T-helper 1 cell treated with Interleukin-12 subunit alpha and Interleukin-12 subunit beta and Interleukin-4 antibody, amounts not matched to agents 30 μg/mL and 1 μg/mL, for 36 hours (primary cell): Measurements from ENCODE around the gene FBN3.

Experiments used
- H3K27ac Mint-ChIP-seq: one replicate; pipeline ENCODE4 v1.8.0; 2021; ENCODE audit warnings: mild to moderate bottlenecking, mixed read lengths
- H3K27me3 Mint-ChIP-seq: one replicate; pipeline ENCODE4 v1.8.0; 2021; ENCODE audit warnings: low read depth, mixed read lengths
- H3K36me3 Mint-ChIP-seq: one replicate; pipeline ENCODE4 v1.8.0; 2021; ENCODE audit warnings: low read depth, mixed read lengths
- H3K4me1 Mint-ChIP-seq: one replicate; pipeline ENCODE4 v1.8.0; 2021; ENCODE audit warnings: low read depth, mixed read lengths
- H3K4me3 Mint-ChIP-seq: one replicate; pipeline ENCODE4 v1.8.0; 2021; ENCODE audit warnings: mild to moderate bottlenecking, moderate library complexity, mixed read lengths
- H3K9me3 Mint-ChIP-seq: one replicate; pipeline ENCODE4 v1.8.0; 2021; ENCODE audit warnings: mixed read lengths

The FBN3 gene

GRCh38 chr19:8097198-8097597, 52.2 kb downstream of the FBN3 start:
- Mint-ChIP-seq H3K27me3 (peaks cover 4% of the 10 kb centered on the region), H3K4me3 (no peak overlapping the region), H3K27ac (no peak overlapping the region), H3K4me1 (no peaks in the 10 kb centered on the region), H3K36me3 (no peaks in the 10 kb centered on the region), H3K9me3 (peaks cover 40% of the 10 kb centered on the region)

- no peaks in the 10 kb centered on the region for H3K4me1 Mint-ChIP-seq
- no peak overlapping the region for H3K4me3 Mint-ChIP-seq
- no peaks in the 10 kb centered on the region for H3K36me3 Mint-ChIP-seq
- H3K27ac Mint-ChIP-seq = no peak overlapping the region
- peaks cover 4% of the 10 kb centered on the region for H3K27me3 Mint-ChIP-seq
- H3K9me3 Mint-ChIP-seq = peaks cover 40% of the 10 kb centered on the region
These were observed 53.3 kb downstream of the FBN3 start for GRCh38 chr19:8096071-8096470.

DNA sequence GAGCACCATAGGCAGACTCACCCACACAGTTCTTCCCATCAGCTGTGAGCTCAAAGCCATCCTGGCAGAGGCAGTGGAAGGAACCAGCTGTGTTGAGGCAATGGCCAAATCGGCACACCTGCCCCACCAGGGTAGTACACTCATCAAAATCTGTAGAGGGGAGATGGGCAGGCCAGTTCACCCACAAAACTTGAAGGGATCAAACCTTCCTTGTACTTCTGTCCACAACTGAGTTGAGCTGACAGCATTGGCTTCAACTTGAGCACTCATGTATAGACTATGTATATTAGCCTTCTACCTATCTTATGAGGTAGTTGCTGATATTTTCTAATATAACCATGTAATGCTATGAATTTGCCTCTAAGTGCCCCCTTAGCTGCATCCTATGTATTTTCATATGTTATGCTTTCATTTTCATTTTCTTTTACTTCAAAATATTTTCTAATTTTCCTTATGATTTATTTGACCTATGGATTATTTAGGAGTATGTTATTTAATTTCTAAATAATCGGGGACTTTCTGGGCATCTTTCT, 54.0 kb downstream of the FBN3 start:
- no peak overlapping the region for H3K27ac Mint-ChIP-seq
- no peaks in the 10 kb centered on the region for H3K4me1 Mint-ChIP-seq
- H3K27me3 Mint-ChIP-seq = peaks cover 4% of the 10 kb centered on the region
- peaks cover 40% of the 10 kb centered on the region for H3K9me3 Mint-ChIP-seq
- H3K4me3 Mint-ChIP-seq = no peak overlapping the region
- no peaks in the 10 kb centered on the region for H3K36me3 Mint-ChIP-seq

GRCh38 chr19:8094336-8094735, 55.1 kb downstream of the FBN3 start:
- Mint-ChIP-seq H3K4me1 (no peaks in the 10 kb centered on the region), H3K36me3 (no peaks in the 10 kb centered on the region), H3K27me3 (peaks cover 4% of the 10 kb centered on the region), H3K9me3 (peaks cover 40% of the 10 kb centered on the region), H3K27ac (no peak overlapping the region), H3K4me3 (no peak overlapping the region)

- no peak overlapping the region for H3K4me3 Mint-ChIP-seq
- no peaks in the 10 kb centered on the region for H3K4me1 Mint-ChIP-seq
- H3K36me3 Mint-ChIP-seq = no peaks in the 10 kb centered on the region
- peaks cover 40% of the 10 kb centered on the region for H3K9me3 Mint-ChIP-seq
- no peak overlapping the region for H3K27ac Mint-ChIP-seq
- H3K27me3 Mint-ChIP-seq = peaks cover 4% of the 10 kb centered on the region
These were observed 55.7 kb downstream of the FBN3 start for GRCh38 chr19:8093740-8094139.

DNA sequence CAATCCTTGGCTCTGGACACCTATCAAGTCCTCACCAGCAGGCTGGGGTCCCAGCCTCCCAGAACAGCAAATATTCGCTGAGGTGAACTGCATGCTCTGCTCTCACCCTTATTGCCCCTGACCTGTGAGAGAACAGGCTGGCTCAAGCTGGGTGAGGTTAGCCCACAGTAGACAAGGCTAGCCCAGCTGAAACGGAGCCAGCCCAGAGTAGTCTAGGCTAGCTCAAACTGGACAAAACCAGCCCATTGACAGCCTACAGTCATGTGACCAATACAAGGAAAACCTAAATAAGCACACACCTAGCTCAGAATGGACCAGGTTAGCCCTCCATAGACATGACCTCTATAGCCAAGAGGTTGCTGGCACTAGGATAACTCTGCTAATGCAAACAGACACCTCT, 58.4 kb downstream of the FBN3 start:
- H3K4me3 Mint-ChIP-seq = no peak overlapping the region
- no peaks in the 10 kb centered on the region for H3K36me3 Mint-ChIP-seq
- H3K27ac Mint-ChIP-seq = no peak overlapping the region
- H3K27me3 Mint-ChIP-seq = no peaks in the 10 kb centered on the region
- peaks cover 19% of the 10 kb centered on the region for H3K9me3 Mint-ChIP-seq
- no peaks in the 10 kb centered on the region for H3K4me1 Mint-ChIP-seq

DNA sequence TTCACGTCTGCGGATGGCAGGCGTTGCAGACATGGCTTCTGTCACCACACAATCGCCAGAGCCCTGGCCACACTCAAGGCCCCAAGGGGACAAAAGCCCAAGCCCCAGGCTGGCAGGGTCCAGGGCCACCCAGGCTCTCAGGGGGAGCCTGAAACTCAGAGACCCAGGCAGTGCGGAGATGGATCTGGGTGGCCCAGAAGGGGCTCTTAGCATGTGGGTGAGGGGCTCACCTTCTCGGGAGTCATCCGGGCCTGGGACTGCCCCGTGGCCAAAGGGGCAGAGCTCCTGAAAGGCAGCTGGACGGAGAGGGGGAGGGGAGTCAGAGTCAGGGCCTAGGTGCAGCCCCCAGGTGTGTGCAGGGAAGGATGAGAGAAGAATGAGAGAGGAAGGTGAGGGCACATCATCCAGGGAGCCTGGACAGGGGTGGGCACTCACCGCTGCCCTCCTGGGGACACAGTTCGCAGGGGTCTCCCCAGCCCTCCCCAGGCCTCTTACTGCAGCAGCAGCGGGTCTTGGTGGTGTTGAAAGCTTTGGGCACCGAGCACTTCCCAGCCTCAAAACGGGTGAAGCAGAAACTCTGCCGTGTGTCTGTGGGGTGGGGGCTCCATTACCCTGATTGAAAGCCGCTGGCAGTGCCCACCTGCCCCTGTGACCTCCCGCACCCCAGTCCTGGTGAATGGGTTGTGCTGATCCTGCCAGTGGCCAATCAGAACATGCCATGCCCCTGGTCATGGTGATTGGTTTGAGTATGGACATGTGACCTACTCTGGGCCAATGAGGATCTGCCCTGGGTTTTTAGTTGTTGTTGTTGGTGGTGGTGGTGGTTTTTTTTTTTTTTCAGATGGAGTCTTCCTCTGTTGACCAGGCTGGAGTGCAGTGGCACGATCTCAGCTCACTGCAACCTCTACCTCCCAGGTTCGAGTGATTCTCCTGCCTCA, 59.5 kb downstream of the FBN3 start:
- peaks cover 12% of the 10 kb centered on the region for H3K9me3 Mint-ChIP-seq
- H3K27me3 Mint-ChIP-seq = no peaks in the 10 kb centered on the region
- no peak overlapping the region for H3K27ac Mint-ChIP-seq
- no peaks in the 10 kb centered on the region for H3K4me1 Mint-ChIP-seq
- H3K36me3 Mint-ChIP-seq = no peaks in the 10 kb centered on the region
- H3K4me3 Mint-ChIP-seq = no peak overlapping the region

DNA sequence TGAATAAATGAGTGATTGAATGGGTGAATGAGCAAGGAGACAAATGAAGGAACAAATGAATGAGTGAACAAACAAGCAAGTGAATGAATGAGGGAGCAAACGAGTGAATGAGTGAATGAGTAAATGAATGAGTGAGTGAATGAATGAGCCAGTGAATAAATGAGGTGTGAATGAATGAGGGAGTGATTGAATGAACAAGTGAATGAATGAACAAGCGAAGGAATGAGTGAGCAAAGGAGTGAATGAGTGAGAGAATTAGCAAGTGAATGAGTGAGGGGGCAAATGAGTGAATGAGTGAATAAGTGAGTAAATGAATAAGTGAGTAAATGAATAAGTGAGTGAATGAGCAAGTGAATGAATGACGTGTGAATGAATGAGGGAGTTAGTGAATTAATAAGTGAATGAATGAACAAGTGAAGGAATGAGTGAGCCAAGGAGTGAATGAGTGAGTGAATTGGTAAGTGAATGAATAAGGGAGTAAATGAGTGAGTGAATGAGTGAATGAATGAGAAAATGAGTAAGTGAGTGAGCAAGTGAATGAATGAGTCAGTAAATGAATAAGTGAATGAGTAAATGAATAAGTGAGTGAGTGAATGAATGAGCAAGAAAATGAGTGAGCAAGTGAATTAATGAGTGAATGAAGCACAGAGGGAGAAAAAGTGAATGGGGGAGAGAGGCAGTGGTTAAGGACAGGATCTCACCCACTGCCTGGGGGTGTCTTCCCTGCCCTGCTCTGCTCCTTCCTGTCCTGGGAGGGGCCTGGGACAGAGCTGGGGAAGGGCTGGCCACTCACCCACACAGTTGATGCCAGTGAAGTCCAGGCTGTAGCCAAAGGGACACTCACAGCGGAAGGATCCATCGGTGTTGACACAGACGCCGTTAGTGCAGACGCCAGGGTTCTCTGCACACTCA, 60.4 kb downstream of the FBN3 start:
- H3K4me3 Mint-ChIP-seq = no peak overlapping the region
- no peaks in the 10 kb centered on the region for H3K4me1 Mint-ChIP-seq
- H3K9me3 Mint-ChIP-seq = peaks cover 6% of the 10 kb centered on the region
- H3K27me3 Mint-ChIP-seq = no peaks in the 10 kb centered on the region
- H3K27ac Mint-ChIP-seq = no peak overlapping the region
- no peaks in the 10 kb centered on the region for H3K36me3 Mint-ChIP-seq

- Mint-ChIP-seq H3K27ac (no peak overlapping the region), H3K4me1 (no peaks in the 10 kb centered on the region), H3K27me3 (no peaks in the 10 kb centered on the region), H3K9me3 (no peaks in the 10 kb centered on the region), H3K36me3 (no peaks in the 10 kb centered on the region), H3K4me3 (no peak overlapping the region)
These were observed 61.5 kb downstream of the FBN3 start for GRCh38 chr19:8087876-8088275.

GRCh38 chr19:8086849-8087248, 62.5 kb downstream of the FBN3 start:
- H3K4me3 Mint-ChIP-seq = no peak overlapping the region
- no peaks in the 10 kb centered on the region for H3K9me3 Mint-ChIP-seq

GRCh38 chr19:8085598-8086408, 63.6 kb downstream of the FBN3 start:
- H3K36me3 Mint-ChIP-seq = no peaks in the 10 kb centered on the region
- peaks cover 2% of the 10 kb centered on the region for H3K4me1 Mint-ChIP-seq
- H3K4me3 Mint-ChIP-seq = no peak overlapping the region
- H3K27me3 Mint-ChIP-seq = no peaks in the 10 kb centered on the region
- no peaks in the 10 kb centered on the region for H3K9me3 Mint-ChIP-seq
- no peak overlapping the region for H3K27ac Mint-ChIP-seq

More at GRCh38 chr19:8086849-8087248, 62.5 kb downstream of the FBN3 start:
- H3K27me3 Mint-ChIP-seq = no peaks in the 10 kb centered on the region
- H3K4me1 Mint-ChIP-seq = peaks cover 2% of the 10 kb centered on the region
- no peaks in the 10 kb centered on the region for H3K36me3 Mint-ChIP-seq
- H3K27ac Mint-ChIP-seq = no peak overlapping the region

DNA sequence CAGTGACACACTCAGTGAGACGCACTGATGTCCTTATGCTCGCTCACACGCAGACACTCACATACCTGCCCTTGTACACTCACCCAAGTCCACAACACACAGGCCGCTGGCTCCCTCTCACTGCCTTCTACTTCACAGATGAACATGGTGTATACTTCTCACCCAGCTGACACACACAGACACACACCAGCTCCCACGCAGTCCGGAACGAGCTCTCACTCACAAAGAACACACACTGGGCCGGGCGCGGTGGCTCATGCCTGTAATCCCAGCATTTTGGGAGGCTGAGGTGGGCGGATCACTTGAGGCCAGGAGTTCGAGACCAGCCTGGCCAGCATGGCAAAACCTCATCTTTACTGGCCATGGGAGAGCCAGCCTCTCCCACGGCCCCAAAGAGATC, 65.2 kb downstream of the FBN3 start:
- H3K4me1 Mint-ChIP-seq = peaks cover 2% of the 10 kb centered on the region
- H3K27ac Mint-ChIP-seq = no peak overlapping the region
- H3K36me3 Mint-ChIP-seq = no peaks in the 10 kb centered on the region
- no peak overlapping the region for H3K4me3 Mint-ChIP-seq
- H3K27me3 Mint-ChIP-seq = peaks cover 3% of the 10 kb centered on the region
- no peaks in the 10 kb centered on the region for H3K9me3 Mint-ChIP-seq

GRCh38 chr19:8083141-8083540, 66.3 kb downstream of the FBN3 start:
- H3K36me3 Mint-ChIP-seq = no peaks in the 10 kb centered on the region

More at GRCh38 chr19:8083141-8083540, 66.3 kb downstream of the FBN3 start:
- no peaks in the 10 kb centered on the region for H3K9me3 Mint-ChIP-seq
- H3K27me3 Mint-ChIP-seq = peaks cover 3% of the 10 kb centered on the region
- no peak overlapping the region for H3K4me3 Mint-ChIP-seq
- peaks cover 2% of the 10 kb centered on the region for H3K4me1 Mint-ChIP-seq
- H3K27ac Mint-ChIP-seq = no peak overlapping the region
